ENCODE data around the gene PARD3.

PARD3 gene

GRCh38 chr10:34187201-34187600 lies 627.9 kb downstream of the PARD3 start:
- ChIA-PET POLR2A (ENCODE audit: low non-redundant PET) (no interaction called here), CTCF (no interaction called here)
- H3K27ac ChIP-seq: no peak overlapping the region
- no peak for DNase-seq (ENCODE audit: low spot score)
- TF ChIP-seq CTCF (conservative IDR thresholded peaks at IDR 0.05; ENCODE audit: low read depth): no peak

- no peak for TF ChIP-seq CTCF (conservative IDR thresholded peaks at IDR 0.05; ENCODE audit: low read depth)
- ChIA-PET CTCF (no interaction called here), POLR2A (ENCODE audit: low non-redundant PET) (no interaction called here)
- no peak overlapping the region for H3K27ac ChIP-seq
- DNase-seq (ENCODE audit: low spot score): no peak
Observed at GRCh38 chr10:34186745-34187144, 628.4 kb downstream of the PARD3 start.

GRCh38 chr10:34185998-34186397 lies 629.1 kb downstream of the PARD3 start:
- DNase-seq (ENCODE audit: low spot score): no peak
- CTCF ChIA-PET: no interaction called here
- no peak overlapping the region for H3K27ac ChIP-seq
- TF ChIP-seq CTCF (conservative IDR thresholded peaks at IDR 0.05; ENCODE audit: low read depth): no peak
- POLR2A ChIA-PET (ENCODE audit: low non-redundant PET): interaction anchor here (0.7 kb wide), 1 partner anchor 22 kb away, joined by 9 read pairs; no protein-coding TSS in a partner anchor

GRCh38 chr10:34184939-34185386 lies 630.1 kb downstream of the PARD3 start:
- ChIA-PET POLR2A (ENCODE audit: low non-redundant PET) (no interaction called here), CTCF (interaction anchor here (0.7 kb wide), 1 partner anchor 135 kb away, joined by 3 read pairs; no protein-coding TSS in a partner anchor)
- no peak for TF ChIP-seq CTCF (conservative IDR thresholded peaks at IDR 0.05; ENCODE audit: low read depth)
- no peak overlapping the region for H3K27ac ChIP-seq
- no peak for DNase-seq (ENCODE audit: low spot score)

GRCh38 chr10:34184397-34184796 lies 630.7 kb downstream of the PARD3 start:
- no peak for TF ChIP-seq CTCF (conservative IDR thresholded peaks at IDR 0.05; ENCODE audit: low read depth)
- no peak for DNase-seq (ENCODE audit: low spot score)
- ChIA-PET POLR2A (ENCODE audit: low non-redundant PET) (no interaction called here), CTCF (no interaction called here)
- no peak overlapping the region for H3K27ac ChIP-seq

GRCh38 chr10:34183016-34183796 lies 631.9 kb downstream of the PARD3 start:
- ChIA-PET CTCF (no interaction called here), POLR2A (ENCODE audit: low non-redundant PET) (no interaction called here)
- DNase-seq (ENCODE audit: low spot score): no peak
- TF ChIP-seq CTCF (conservative IDR thresholded peaks at IDR 0.05; ENCODE audit: low read depth): no peak
- no peak overlapping the region for H3K27ac ChIP-seq

Data from RWPE1 (cell line).